ENCODE results near the gene ACSF2.
"Not testable (repeated sequence)": the region's sequence is repeated elsewhere in the genome, so short reads cannot be mapped to it uniquely, and the experiment has no call there.

ACSF2 gene

GRCh38 chr17:50464736-50465135, 38.7 kb downstream of the ACSF2 start:
- no peak for DNase-seq (ENCODE audit: low read depth)

DNA sequence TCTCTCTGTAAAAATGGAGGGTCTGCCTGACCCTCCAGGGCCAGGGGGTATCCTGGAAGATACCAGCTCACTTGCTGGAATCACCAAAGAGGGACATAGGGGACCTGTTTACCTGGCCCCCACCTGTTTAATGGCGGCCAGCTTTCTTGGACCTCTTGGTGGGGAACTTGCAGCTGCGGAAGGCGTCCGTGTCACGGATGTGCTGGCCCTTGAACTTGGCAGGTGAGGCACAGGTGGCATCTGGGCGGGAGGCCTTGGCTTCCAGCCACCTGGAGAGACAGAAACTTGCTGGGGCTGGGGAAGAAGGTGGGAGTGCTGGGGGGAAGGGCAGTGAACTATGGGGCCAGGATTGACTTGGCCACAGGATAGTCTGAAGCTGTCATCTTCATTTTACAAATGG, 39.2 kb downstream of the ACSF2 start:
- no peak for DNase-seq (ENCODE audit: low read depth)

- DNase-seq (ENCODE audit: low read depth) = no peak
Observed at GRCh38 chr17:50465635-50466034, 39.6 kb downstream of the ACSF2 start.

DNA sequence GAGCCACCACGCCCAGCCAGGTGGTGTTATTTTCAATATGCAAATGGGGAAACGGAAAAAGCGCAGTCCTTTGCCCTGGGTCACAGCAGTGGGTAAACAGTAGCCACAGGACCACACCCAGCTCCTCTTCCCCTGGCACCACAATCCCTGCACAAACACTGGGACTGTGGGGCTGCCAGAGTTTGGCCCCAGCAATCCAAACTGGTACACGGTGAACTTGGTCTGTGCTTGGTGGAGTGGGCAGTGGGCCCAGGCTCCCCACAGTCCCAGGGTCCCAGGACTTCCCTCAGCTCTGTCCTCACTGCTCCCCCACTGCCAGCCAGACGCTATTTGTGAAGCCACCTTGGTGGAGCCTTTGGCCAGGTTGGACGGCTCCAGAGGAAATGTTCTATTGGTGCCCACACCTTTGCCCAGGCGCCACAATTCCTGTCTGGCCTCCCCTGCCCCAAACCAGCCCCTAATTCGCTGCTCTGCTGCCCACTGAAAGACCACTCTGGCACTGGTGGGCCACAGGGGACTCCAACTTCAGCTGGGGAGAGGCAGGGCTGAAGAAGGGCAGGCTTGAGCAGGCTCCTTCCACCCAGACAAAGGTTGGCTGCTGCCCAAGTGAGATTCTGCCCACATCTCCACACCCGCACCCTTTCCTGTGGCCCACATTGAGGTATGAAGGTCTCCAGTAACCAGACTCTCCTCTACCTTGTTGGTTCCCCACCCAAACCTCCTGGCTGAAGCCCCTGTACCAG, 40.5 kb downstream of the ACSF2 start:
- no peak for DNase-seq (ENCODE audit: low read depth)

GRCh38 chr17:50467114-50467854, 41.3 kb downstream of the ACSF2 start:
- DNase-seq (ENCODE audit: low read depth) = no peak

DNA sequence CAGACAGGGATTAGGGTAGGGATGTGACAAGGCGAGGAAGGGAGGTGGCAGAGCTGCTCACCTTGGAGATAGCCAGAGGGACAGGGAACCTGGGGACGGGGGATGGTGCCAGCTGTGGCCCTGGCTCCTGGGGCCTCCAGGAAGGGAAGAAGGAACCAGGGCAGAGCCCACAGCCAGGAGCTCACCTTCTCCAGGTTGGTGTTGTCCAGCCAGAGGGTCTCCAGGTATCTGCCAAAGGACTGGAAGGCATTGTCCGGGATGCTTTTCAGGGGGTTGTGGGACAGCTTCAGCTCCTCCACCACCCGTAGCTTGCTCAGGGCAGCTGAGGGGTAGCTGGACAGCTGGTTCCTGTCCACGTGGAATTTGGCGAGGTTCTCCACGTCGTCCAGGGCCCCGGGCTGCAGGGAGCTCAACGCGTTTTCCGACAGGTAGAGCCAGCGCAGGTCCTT, 41.9 kb downstream of the ACSF2 start:
- DNase-seq (ENCODE audit: low read depth) = no peak

DNA sequence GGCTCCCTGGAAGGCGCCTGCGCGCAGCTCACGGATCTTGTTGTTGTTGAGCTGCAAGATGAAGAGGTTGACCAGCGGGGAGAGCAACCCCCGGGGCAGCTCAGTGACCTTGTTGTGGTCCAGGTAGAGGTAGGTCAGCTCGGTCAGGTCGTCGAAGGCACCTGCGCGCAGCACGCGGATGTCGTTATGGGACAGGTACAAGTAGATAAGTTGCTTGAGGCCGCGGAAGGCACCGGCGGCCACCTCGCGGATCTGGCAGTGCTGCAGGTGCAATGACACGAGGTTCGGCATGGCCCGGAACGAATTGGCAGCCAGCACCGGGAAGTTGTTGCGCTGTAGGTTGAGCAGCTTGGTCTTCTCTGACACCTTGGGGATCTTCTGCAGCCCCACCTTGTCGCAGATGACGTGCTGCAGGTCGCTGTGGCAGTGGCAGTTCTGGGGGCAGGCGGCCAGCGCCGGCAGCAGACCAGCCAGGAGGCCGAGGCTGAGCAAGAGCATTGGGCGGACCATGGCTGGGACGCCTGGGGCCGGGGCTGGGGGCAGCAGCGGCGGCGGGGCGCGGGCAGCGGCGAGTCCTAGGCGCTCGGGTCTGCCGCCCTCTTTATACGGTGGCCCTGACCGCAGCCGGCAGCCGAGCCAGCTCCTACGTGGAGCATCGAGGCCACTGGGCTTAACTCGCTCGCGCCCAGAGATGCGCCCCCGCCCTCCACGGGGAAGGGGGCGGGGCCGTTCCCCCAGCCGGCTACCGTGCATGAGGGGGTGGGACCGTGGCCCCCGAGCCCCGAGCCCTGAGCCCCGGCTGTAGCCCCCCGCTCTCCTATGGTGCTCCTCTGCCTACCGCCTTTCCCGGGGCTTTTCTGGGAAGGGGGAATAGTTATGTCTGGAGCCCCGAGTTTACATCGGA, 42.5 kb downstream of the ACSF2 start, which contains the start of gene CHAD:
TSS of gene CHAD (minus strand) at position 577 of the 904 bp plus-strand sequence. CDS start at position 510, 67 bp downstream.
- DNase-seq (ENCODE audit: low read depth) = no peak

DNA sequence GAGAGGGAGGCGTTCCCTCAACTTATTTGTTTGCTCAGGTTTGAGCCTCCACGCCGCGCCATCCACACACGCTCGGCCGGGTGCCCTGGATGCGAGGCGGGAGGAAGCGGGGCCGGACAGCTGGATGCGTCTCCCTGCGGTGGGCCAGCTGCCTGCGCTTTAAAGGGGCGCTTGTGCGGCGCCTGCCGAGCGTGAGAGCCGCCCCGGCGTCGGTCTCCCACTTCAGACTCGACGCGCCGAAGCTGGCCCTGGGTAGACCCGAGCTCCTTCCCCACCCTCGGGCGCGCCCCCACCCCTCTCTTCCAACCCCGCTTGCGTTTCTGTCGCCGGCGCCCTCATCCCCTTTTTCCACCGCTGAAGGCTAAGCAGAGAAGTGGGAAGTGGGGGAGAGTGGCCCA, 43.2 kb downstream of the ACSF2 start:
- no peak for DNase-seq (ENCODE audit: low read depth)

- no peak for DNase-seq (ENCODE audit: low read depth)
Observed at GRCh38 chr17:50469671-50470305, 43.8 kb downstream of the ACSF2 start.

DNA sequence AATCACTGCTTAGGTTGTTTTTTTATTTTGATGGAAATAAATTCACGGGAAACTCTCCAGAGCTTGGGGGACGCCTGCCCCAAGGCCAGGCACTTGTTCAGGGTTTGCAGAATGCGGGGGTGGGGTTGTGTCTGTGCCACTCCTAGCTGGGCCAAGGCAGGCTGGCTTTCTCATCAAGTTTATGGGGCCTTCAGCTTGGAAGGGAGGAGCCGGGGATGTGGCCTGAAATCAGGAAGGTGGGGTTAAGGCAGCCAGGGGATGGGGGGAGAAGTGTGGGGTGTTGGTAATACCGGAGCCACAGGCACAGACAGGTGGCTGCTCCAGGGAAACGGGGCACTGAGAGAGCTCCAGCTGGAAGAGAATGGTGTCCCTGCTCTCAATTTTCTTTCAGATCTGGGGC, 44.4 kb downstream of the ACSF2 start:
- no peak for DNase-seq (ENCODE audit: low read depth)

GRCh38 chr17:50471009-50471905, 45.2 kb downstream of the ACSF2 start:
- no peak for DNase-seq (ENCODE audit: low read depth)

DNA sequence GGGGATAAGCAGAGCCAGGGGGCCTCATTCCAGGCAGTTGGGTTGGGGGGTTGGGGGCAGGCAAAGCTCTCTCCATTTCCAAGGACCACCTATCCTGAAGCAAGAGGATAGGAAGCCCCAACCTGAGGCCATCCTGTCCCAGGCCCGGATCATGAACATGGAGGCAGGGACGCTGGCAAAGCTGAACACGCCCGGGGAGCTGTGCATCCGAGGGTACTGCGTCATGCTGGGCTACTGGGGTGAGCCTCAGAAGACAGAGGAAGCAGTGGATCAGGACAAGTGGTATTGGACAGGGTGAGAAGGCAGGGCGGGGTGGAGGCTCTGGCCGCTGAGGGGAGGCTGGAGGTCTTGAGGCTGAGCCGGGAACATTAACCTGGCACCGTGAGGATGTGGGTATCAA, 46.3 kb downstream of the ACSF2 start:
- no peak for DNase-seq (ENCODE audit: low read depth)

DNA sequence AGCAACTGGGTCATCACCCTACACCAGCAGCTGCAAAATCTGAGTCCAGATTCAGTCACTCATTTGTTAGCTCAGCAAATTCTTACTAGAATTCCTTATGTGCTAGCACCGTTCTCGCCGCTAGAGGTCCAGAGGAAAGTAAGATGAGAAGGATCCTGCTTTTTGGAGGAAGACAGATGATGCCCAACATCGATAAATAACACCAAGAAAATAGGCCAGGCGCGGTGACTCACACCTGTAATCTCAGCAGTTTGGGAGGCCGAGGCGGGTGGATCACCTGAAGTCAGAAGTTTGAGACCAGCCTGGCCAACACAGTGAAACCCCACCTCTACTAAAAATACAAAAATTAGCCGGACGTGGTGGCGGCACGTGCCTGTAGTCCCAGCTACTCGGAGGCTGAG, 46.7 kb downstream of the ACSF2 start:
- DNase-seq (ENCODE audit: low read depth) = peak; percentile 49

DNA sequence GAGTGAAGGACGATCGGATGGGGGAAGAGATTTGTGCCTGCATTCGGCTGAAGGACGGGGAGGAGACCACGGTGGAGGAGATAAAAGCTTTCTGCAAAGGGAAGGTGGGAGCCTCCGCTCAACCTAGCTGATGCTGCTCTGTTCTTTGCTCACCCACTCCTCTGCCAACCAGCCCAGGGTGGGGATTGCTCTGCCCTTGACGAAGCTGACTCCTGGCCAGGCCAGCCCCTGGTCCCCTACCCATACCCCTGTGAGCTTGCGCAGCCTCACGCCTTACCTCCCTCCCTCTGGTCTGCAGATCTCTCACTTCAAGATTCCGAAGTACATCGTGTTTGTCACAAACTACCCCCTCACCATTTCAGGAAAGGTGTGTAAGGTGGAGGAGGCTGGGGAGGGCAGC, 47.9 kb downstream of the ACSF2 start:
- DNase-seq (ENCODE audit: low read depth) = no peak

DNA sequence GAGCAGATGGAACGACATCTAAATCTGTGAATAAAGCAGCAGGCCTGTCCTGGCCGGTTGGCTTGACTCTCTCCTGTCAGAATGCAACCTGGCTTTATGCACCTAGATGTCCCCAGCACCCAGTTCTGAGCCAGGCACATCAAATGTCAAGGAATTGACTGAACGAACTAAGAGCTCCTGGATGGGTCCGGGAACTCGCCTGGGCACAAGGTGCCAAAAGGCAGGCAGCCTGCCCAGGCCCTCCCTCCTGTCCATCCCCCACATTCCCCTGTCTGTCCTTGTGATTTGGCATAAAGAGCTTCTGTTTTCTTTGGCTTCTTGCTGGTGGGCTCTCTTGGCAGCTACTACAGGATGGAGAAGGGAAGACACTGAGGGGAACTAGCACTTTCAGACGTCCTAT, 48.5 kb downstream of the ACSF2 start:
- no peak for DNase-seq (ENCODE audit: low read depth)

GRCh38 chr17:50475362-50475761, 49.3 kb downstream of the ACSF2 start:
- no peak for DNase-seq (ENCODE audit: low read depth)

DNA sequence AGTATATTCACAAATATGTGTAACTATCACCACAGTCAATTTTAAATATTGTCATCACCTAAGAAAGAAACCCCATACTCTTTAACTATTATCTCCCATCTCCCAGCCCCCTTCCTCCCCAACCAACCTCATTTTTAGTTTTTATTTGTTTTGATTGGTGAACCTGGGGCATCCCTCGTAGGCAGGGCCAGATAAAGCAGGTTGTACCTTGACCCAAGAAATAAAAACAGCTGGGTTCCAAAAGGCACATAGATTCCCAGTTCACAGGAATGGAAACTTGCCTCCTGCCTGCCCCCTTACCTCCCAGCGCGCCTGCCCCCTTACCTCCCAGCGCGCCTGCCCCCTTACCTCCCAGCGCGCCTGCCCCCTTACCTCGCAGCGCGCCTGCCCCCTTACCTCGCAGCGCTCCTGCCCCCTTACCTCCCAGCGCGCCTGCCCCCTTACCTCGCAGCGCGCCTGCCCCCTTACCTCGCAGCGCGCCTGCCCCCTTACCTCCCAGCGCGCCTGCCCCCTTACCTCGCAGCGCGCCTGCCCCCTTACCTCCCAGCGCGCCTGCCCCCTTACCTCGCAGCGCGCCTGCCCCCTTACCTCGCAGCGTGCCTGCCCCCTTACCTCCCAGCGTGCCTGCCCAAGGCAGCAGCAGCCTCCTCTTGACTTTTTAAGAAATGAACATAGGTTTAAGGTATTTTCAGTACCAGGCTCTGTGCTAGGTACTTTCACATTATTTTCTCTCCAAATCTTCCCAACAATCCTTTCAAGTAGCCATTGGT, 49.9 kb downstream of the ACSF2 start:
- DNase-seq (ENCODE audit: low read depth) = not testable (repeated sequence)

DNA sequence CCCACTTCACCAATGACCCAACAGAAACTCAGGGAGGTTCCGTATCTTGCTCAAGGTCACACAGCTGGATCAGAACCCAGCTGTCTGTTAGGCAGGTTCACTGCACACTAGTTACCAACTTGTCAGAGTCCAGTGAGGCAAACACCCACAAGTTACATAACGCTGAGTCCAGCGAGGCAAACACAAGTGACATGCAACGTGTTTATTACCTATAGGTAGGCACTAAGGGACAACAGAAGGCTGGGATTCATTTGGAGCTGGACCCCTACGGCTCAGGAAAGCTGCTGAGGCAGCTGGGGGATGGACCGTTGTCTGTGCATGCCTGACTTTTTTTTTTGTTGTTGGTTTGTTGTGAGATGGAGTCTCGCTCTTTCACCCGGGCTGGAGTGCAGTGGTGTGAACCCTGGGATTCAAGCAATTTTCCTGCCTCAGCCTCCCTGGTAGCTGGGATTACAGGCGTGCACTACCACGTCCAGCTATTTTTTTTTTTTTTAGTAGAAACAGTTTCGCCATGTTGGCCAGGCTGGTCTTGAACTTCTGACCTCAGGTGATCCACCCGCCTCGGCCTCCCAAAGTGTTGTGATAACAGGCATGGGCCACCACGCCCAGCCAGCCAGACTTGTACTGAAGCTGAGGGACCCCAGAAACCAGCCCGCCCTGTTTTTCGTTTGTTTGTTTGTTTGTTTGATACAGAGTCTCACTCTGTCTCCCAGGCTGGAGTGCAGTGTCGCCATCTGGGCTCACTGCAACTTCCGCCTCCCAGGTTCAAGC, 50.7 kb downstream of the ACSF2 start:
- DNase-seq (ENCODE audit: low read depth) = no peak

DNA sequence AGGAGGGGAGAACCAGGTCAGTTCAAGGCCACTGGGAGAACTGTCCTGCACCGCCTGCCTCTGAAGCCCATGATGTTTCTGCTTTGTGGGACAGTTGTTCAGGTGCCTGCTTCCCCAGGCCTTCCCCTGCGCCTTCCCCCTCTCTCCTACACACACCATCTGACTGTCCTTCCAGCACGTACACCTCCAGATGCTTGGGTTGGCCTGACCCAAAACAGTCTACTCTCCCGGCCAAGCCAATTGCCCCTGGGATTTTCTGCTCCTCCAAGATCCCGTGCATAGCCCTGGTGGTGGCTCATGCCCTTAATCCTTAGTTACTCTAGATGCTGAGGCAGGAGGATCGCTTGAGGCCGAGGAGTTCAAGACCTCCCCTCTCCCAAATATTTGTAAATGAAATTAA, 52.0 kb downstream of the ACSF2 start:
- DNase-seq (ENCODE audit: low read depth) = no peak
